Pons (tissue), 1 donor: ENCODE measurements around the gene SSR1.

ENCODE experiments used
- DNase-seq: peaks from one replicate; pipeline ENCODE4 v3.0.0-alpha.2; 2016; ENCODE audit warnings: low spot score

Gene SSR1

GRCh38 chr6:7239590-7239948 lies 73.4 kb downstream of the SSR1 start:
- no peak for DNase-seq

DNA sequence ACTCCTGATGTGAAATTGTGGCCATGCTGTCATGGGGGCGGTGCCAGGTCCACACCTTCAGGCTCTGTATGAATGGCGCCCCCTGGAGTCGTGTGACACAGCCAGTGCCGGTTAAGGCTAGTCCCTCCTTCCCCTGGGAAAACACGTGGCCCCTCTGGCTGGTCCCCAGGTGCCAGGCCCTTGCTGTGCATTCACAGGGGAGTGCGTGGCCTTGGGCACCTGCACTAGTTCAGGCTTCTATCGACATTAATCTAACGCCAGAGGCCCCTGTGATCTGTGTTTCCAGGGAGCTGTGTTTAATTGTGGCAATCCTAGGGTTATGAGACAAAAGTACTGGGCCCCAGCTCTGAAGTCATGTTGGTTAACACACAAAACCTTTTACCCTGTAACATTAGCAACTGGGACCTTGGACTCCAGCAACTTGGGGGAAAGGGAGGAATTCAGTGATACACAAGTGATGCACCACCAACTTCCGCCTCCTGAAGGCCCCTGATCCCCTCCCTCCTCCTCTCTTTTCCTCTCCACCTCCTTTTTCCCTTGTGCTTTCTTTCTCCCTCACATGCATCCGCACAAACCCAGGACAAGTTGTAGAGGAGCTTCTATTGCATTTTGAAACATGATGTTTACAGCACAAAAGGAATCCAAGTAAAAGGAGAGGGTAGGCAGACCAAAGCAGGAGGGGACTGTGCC lies 74.0 kb downstream of the SSR1 start:
- DNase-seq: peak; percentile 62

DNA sequence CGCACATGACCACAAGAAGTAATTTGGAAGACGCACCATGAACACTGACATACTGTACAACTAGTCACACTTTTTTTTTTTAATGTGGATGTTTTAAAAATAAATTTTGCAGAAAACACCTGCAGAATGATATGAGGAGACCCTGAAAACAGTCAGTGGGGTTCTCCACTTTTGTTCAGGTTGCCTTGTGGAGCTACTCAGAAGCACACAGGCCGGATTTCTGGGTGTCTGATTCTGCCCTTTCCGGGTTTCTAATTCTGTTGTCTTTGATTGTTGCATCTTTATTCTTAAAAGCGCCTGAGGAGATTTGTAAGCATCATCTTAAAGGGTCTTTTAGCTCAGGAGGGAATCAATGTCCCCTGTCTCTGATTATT lies 74.5 kb downstream of the SSR1 start:
- DNase-seq: no peak

DNA sequence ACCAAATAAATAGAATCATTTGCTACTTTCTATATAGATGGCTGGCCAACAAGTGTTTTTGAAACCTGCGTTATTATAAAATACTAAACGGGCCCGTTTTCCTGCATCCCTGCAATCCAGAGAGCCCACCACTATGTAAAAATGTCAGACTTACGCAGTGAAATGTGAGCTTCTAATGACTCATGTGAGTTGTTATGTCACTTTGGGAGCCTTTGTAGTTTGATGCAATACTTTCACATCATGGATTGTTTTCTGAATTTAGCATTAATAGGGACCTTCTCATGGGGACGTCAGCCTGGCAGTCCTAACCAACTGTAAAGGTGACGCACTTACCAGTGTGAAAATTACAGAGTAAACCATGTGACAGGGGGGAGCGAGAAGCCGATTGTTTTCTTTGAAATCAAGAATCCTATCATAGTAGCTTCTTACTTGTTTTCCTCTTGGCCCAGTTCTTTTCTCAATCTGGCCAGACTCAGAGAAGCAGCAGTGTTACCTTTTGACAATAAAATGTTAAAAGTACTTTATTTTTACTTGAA lies 75.3 kb downstream of the SSR1 start:
- no peak for DNase-seq

- DNase-seq: no peak
Observed at GRCh38 chr6:7236306-7237209, 76.4 kb downstream of the SSR1 start.

DNA sequence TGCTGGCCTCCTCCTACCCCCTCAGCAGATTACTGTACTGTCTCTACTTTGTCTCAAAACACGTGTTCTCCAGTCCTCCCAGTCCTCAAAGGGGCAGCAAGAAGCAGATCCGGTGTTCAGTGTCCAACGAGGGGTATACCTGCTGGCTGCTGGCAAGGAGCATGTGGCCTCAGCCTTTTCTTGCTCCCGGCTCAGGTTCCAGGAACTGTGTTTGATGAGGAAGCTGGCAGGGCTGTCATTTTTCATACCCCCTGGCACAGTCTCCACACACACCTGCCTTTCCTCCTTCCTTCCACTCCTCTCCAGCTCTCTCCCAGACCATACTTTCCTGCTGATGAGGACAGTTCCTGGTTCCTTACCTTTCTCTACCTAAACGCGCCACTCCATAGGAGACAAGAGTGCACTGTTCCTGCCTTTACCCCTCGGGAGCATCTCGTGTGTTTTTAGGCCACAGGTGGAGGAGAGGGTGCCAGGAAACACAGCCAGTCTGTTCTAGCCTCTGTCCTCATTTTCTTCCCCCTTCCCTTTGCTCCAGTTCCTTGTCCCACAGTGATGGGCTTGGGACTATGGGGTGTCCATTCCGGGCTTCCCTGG lies 77.2 kb downstream of the SSR1 start:
- DNase-seq: no peak

GRCh38 chr6:7234547-7234946 lies 78.5 kb downstream of the SSR1 start:
- DNase-seq: no peak

DNA sequence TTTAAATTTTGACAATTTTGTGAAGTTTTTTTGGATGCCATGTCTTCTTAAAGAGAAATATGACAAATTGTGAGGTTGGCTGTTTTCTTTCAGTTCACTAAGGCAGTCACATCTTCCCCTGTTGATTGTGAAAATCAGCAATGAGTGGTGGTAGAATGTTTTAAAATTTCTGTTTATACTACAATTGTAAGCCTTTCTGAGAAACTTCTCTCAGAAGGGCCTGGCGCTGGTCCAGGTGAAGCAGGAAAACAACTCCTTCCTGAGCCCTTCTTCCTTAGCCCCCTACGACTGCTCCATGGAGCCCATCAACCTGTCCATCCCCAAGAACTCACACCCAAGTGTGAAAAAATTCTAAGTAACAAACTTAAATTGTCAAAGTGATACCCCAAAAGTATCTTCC lies 80.6 kb downstream of the SSR1 start:
- DNase-seq: no peak

GRCh38 chr6:7230956-7231713 lies 81.9 kb downstream of the SSR1 start:
- no peak for DNase-seq

GRCh38 chr6:7230327-7230691 lies 82.7 kb downstream of the SSR1 start:
- DNase-seq: no peak

DNA sequence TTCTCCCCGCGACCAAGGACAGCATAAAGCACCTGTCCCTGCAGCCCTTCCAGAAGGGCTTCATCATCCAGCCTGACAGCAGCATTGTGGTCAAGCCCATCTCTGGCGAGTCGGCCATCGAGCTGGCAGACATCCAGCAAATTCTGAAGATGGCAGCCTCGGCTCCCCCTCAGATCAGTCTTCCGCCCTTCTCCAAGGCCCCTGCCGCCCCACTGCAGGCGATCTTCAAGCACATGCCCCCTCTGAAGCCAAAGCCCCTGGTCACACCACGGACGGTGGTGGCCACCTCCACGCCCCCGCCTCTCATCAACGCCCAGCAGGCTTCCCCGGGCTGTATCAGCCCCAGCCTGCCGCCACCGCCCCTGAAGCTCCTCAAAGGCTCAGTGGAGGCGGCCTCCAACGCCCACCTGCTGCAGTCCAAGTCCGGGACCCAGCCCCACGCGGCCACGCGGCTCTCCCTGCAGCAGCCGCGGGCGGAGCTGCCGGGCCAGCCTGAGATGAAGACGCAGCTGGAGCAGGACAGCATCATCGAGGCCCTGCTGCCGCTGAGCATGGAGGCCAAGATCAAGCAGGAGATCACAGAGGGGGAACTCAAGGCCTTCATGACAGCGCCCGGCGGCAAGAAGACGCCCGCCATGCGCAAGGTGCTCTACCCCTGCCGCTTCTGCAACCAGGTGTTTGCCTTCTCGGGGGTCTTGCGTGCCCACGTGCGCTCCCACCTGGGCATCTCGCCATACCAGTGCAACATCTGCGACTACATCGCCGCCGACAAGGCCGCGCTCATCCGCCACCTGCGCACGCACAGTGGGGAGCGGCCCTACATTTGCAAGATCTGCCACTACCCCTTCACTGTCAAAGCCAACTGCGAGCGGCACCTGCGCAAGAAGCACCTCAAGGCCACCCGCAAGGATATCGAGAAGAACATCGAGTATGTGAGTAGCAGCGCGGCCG lies 83.3 kb downstream of the SSR1 start:
- DNase-seq: no peak

DNA sequence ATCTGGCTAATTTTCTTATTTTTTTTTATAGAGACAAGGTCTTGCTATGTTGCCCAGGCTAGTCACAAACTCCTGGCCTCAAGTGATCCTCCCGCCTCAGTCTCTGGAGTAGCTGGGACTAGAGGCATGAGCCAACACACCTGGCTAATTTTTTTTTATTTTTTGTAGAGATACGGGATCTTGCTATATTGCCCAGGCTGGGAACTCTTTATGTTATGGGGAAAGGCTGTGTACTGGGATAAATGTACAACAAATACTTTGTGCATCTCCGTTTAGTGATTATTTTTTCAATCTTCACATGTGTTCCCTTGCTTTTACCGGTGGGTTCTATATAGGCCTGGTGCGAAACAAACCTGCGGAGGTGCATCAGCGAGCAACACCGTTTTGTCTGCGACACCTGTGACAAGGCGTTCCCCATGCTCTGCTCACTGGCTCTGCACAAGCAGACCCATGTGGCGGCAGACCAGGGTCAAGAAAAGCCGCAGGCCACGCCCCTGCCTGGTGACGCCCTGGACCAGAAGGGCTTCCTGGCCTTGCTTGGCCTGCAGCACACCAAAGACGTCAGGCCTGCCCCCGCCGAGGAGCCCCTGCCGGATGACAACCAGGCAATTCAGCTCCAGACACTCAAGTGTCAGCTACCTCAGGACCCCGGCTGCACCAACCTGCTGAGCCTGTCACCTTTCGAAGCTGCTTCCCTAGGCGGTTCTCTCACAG lies 84.2 kb downstream of the SSR1 start:
- DNase-seq: no peak

- DNase-seq: no peak
Observed at GRCh38 chr6:7224731-7225130, 88.3 kb downstream of the SSR1 start.

DNA sequence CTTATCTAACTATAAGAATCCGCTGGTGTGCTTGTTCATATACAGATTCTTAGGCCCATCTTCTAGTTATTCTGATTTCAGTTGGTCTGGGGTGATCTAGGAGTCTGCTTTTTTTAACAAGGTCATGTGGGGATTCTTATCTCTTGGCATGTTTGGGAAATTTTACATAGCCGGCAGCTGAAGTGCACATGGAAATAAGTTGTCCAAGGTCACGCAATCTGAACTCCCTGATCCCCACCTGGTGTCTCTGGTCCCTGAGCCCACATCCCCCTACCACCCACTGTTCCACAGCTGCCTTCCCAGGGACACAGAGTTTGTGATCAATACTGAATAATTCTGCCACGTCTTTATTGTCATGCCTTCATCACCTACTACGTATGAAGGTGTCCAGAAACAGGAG lies 90.8 kb downstream of the SSR1 start:
- no peak for DNase-seq

DNA sequence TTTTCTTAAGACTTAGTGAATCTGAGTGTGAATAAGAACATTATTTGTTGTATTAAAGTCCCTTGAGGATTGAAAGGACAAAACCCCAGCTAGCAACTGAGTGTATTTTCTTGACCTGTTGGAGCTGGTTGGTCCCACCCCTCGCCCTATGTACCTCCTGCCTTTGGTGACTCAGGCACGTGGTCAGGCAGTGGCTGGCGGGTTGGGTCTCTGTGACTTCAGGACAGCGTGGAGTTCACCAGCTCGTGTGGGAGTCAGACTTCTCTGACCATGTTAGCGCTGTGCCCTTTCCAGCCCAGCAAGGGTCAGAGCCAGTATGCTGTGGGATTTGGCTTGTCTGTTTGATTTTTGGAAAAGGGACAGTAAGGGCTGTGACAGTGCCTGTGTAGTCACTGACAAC lies 93.7 kb downstream of the SSR1 start:
- DNase-seq: no peak

- DNase-seq: no peak
Observed at GRCh38 chr6:7218406-7218988, 94.5 kb downstream of the SSR1 start.
